ENCODE measurements around the gene ZNF460.

Gene ZNF460

GRCh38 chr19:57282011-57282643 is 1.8 kb downstream of the ZNF460 start:
- no peak for DNase-seq

- no peak for DNase-seq
These were observed 8.1 kb downstream of the ZNF460 start for GRCh38 chr19:57288373-57288772.

GRCh38 chr19:57290970-57291369 is 10.7 kb downstream of the ZNF460 start:
- DNase-seq = no peak

- DNase-seq = no peak
These were observed 12.3 kb downstream of the ZNF460 start for GRCh38 chr19:57292547-57292946.

GRCh38 chr19:57293719-57294118 is 13.4 kb downstream of the ZNF460 start:
- DNase-seq = no peak

- DNase-seq = peak; percentile 32
These were observed 21.8 kb downstream of the ZNF460 start for GRCh38 chr19:57302020-57302465.

- no peak for DNase-seq
These were observed 22.6 kb downstream of the ZNF460 start for GRCh38 chr19:57302727-57303401.

- no peak for DNase-seq
These were observed 24.8 kb downstream of the ZNF460 start for GRCh38 chr19:57305056-57305455.

GRCh38 chr19:57308514-57308913 is 28.2 kb downstream of the ZNF460 start:
- no peak for DNase-seq

GRCh38 chr19:57310792-57311191 is 30.5 kb downstream of the ZNF460 start:
- DNase-seq = no peak

- no peak for DNase-seq
These were observed 33.9 kb downstream of the ZNF460 start for GRCh38 chr19:57314146-57314545.

GRCh38 chr19:57317503-57317902 is 37.2 kb downstream of the ZNF460 start:
- no peak for DNase-seq

- no peak for DNase-seq
These were observed 39.5 kb downstream of the ZNF460 start for GRCh38 chr19:57319869-57320179.

GRCh38 chr19:57320180-57321084 is 40.1 kb downstream of the ZNF460 start, which contains the start of gene ZNF543:
Gene ZNF543, plus strand, starts transcription at chr19:57320472. Its CDS starts 382 bp downstream, at chr19:57320854.
- DNase-seq = peak; percentile 97

- DNase-seq = peak; percentile 13
These were observed 40.8 kb downstream of the ZNF460 start for GRCh38 chr19:57321116-57321515.

- DNase-seq = no peak
These were observed 41.5 kb downstream of the ZNF460 start for GRCh38 chr19:57321751-57322150.

GRCh38 chr19:57324992-57325391 is 44.7 kb downstream of the ZNF460 start:
- no peak for DNase-seq

- DNase-seq = no peak
These were observed 47.7 kb downstream of the ZNF460 start for GRCh38 chr19:57327993-57328392.

- DNase-seq = no peak
These were observed 53.9 kb downstream of the ZNF460 start for GRCh38 chr19:57334191-57334590.

GRCh38 chr19:57338877-57339276 is 58.6 kb downstream of the ZNF460 start:
- no peak for DNase-seq

- no peak for DNase-seq
These were observed 62.3 kb downstream of the ZNF460 start for GRCh38 chr19:57342582-57342981.
